ENCODE results near the gene PHEX.

The PHEX gene

DNA sequence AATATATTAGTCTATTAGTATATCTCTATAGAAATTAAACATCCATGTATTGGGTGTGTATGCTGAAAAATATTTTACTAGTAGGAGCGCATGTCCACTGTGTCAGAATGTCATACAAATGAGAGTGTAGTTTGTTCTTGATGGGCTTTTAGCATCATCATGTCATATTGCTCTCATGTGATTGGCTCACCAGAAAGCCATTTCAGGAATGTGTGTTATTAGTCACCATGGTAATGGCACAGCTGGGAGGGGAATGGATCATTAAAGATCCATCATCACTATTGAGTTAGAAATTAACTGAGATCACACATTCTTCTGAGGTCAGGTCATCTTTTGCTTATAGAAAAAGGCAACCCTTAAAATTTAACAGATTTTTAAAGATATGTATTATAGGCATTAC is 77.3 kb downstream of the PHEX start:
- FAIRE-seq = no peak

DNA sequence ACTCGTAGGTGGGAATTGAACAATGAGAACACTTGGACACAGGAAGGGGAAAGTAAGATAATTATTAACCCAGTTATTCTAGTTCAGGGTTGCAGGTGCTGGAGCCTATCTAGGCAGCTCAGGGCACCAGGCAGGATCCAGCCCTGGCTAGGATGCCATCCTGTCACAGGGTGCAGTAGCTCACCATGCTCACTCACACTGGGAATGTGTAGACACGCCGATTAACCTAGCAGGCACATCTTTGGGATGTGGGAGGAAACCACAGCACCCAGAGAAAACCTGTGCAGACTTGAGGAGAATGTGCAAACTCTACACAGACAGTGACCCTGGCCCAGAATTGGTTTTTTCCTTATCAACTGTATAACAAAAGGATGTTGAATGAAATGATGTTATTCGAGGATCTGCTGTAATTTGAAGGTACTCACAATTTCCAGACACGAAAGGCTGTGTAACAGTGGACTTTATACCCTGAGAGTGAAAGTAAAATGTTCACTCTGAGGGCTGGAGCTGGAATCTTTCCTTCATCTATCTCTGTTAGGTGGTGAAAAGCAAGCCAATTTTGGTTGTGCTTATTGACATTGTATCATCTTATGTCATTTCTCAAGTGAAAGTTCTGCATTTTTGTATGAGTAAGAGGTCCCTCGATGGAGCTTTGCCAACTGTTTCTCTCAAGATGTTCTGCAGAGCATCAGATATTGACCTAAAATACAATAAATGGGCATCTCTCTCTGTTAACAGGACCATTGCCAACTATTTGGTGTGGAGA is 78.8 kb downstream of the PHEX start:
- no peak for FAIRE-seq

DNA sequence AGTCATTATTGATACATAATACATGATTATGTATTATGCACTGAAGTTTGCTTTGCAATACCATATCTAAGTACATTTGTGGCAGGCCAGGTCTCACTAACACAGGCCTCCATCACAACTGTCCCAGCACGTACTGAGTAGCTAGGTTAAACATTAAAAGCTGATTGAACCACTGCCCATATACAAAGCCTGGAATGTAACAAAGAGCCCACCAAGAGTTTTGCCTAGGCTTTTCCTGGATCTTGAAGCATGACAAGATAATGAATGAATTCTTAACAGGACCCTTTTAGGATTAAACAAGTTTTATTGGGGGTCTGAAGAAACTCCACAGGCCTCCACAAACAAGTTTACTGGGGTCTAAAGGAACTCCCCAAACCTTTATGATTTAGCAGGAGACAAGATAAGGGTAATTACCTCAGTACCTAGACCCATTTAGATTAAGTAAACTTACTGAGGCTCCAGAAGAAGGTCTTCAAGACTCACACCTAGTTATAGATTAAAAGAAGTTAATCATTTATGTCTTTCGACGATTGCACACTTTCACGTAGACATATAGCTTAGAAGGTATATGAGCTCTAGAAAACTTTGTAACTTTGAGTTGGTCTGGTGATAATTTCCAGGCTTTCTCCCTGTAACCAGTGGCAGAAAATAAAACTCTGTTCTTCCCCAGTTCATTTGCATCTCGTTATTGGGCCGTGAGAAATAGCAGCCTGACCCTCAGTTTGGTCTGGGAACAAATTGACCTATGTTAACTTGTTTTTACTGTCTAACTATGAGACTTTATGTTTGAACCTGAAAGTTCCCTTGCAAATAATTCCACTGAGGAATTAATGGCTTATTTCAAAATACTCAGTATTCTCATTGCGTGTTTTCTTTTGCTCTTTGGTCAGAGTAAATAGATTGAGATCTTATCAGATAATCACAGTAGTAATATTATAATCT is 84.8 kb downstream of the PHEX start:
- no peak for FAIRE-seq

DNA sequence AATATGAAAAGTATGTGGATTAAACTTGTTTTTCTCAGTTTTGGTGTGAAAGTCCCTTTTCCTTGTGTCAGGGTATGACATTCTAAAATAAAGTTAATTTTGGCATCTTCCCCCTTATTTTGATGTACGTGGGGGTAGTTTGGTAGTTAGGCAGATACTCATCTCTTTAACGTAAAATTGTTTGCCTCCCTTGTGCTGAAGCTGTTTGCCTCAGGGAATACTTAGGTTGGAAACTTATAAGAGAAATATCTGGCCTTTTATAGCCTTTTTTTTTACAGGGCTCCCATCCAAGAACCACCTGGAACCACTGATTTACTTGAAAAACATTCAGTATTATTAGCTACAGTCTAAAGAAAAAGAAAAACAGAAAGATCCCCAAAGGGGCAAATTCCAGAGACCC is 85.5 kb downstream of the PHEX start:
- no peak for FAIRE-seq

DNA sequence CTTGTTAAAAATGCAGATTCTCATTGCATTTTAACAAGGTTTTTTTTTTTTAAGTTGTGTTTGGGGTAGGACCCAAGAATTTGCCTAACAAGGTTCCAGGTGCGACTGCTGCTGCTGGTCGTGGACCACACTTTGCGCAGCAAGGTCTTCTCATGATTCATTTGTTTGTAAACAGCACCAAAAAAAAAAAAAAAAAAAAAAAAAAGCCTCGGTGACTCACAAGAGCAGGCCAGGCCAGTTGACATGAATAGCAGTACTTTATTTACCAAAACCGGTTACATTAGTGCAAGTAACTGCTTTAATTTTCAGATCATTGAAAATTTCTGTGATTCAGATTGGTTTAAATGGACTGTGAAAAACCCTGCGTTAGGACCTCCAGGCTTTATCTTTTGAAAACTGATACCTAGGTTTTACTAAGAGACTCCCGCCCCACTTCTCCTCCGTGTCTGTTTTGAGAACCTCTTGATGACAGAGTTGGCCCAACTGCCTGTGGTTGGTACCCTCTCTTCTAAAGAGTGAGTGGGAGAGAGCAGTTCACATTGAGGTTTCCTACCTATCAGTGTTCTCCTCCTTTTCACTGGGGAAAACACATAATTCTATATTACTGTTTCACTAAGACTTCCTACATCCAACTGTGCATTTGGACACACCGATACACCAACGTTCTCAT is 86.2 kb downstream of the PHEX start:
- FAIRE-seq = no peak

DNA sequence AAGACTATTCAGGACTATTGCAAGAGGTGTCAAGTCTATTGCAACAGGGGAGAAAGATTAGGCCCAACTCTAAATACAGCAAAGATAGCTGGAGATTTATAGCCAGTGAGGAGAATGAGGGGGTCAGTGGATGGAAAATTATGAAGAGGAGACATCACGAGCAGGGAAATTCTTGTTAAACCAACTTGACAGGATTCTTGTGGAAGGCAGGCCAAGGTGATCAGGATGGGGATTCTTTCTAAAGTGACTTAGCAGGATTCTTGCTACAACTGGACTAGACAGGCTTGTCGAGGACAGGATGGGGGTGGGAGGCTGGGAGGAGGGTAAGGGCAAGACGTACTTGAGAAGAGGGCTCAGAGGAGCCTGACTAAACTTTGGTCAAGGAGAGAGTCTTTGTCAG is 89.0 kb downstream of the PHEX start:
- FAIRE-seq = no peak

DNA sequence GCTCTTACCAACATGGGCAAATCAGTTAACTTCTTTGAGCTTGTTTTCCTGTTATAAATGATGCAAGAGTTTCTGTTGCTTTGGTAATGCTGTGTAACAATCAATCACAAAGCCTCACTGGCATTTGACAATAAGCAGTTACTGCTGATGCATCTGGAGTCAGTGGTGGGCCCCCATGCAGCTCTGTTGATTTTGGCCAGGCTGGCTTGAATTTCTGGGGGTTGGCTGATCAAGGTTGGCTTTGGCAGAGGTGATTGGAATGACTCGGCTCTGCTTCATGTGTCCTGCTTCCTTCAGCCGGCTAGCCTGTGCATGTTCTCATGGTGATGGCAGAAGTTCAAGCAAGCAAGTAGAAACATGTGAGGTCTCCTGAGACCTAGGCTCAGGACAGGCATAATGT is 90.4 kb downstream of the PHEX start:
- FAIRE-seq = no peak

DNA sequence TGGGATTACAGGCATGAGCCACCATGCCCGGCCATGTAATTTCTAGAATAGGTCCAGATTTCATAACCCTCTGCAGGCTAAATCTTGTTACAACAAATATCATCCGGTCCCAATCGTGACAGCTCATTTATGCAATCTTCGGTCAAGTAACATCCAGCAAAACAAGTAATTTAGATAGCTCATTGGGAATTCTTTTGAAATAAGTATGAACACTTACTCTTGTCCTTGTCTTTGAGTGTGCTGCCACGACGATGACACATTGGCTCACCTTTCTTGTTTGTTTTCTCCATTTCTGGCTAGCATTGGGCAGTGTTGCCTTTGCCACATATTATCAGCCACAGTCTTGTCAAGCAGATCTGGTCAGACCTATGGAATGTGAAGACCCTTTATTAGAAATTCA is 92.0 kb downstream of the PHEX start:
- FAIRE-seq = no peak

DNA sequence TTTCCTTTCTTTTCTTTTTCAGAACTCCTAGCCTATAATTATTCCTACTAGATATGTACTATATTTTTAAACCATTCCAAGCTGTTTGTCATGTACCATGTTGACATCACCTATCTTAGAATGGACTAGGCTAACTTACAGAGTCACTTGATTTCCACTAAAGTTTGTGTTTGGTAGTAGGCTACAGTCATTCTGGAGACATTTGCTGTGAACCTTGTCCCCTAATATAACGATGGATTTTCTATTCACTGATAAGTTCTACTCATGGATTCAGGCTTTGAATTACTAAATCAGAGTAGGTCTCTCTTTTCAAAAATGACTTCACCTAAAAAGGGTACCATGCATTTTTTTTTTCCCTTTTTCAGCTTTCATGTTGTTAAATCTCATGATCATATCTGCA is 93.4 kb downstream of the PHEX start:
- FAIRE-seq = no peak

DNA sequence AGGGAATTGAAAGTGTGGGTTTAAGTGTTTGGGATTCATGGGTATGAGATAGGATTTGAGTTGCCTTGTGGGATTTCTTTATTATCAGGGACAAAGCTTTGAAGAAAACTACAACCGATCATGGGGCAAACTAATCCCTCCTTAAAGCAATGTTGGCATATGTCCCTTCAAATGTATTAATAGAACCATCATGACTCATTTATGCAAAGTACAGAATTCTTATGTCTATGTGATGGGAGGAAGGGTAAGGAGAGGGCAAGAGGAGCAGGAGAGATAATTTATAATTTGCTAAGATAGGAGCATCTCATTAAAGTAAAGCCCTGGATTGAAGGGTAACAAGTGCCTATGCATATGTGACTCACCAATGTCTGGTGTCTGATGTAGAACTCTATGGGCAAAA is 94.2 kb downstream of the PHEX start:
- FAIRE-seq = no peak

DNA sequence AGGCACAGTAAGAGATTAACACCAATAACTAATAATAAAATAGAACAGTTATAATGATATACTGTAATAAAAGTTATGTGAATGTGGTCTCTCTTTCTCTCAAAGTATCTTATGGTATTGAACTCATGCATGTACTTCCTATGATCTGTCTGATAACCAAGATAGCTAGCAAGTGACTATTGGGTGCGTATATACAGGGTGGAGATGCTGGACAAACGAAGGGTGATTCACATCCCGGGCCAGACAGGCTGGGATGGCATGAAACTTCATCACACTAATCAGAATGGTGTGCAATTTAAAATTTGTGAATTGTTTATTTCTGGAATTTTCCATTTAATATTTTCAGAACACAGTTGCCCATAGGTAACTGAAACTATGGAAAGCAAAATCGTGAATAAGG is 96.8 kb downstream of the PHEX start:
- no peak for FAIRE-seq

DNA sequence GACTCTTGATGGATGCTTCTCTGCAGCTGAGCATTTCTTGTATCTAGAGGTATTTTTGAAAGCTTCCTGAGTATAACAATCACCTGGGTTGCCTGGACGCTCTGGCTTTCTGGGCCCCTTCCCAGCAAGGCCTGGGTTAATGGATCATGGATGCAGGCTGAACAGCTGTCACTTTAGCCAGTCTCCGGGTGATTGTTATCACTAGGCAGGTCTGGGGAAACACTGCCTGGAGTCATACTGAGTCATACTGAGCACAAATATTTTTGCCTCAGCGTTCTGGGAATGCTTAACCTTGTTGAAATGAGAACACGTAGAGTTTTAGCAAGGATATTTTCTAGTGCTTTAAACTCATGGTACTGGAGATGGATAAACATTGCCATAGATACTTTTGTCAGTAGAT is 102.6 kb downstream of the PHEX start:
- FAIRE-seq = no peak

DNA sequence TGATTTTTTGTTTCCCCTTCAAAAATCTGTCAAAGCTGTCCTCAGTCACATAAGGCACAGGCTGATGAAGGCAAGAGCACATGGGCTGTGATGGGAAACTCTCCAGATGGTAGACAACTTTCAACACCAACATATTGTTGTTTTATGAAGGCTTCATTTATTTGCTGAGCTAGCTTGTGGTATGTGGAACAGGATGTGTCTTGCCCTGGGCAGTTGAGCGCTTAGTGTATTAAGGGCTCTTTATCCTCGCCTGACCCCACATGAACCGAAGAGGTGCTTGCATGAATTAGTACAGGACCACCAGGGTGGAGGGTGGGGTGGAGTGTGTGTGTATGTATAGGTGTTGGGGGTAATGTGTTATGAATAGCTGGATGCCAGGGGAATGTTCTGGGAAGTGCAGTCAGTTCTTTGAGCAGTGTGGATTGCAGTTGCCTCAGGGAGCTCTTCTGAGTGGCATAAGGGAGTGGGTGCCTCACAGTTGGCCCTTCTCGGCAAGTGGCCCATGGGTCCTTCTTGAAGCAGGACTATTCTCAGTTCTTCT is 103.1 kb downstream of the PHEX start:
- FAIRE-seq = no peak

DNA sequence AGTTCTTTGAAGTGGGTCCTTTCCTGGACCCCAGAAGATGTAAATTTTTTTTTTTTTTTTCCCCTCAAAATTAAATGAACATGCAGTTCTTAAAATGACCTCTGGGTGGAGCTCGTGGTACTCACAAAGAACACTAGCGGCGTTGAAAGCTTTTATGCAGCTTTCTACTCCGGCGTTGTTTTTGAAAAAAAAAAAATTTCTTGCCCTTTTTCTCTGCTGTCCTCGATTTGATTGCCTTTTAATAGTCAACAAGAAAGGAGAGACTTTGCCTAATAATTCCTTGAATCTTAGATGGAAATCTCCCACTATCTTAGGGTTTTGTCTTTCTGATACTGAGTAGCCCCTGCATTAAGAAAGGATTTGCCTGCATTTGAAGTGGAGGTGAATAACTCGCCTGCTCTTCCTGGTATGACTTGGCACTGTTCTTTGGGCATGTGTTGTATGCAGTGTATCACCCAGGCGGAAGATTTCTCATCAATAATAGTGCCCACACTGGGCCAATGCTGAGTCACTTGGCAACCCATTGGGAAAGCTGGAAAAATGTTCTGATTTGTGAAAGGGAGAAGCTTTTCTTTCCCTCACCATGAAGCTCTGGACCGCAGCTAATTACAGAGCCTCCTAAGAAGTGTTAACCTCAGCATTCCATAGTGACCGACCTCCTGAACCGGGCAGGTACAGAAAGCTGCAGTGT is 104.0 kb downstream of the PHEX start:
- peak; percentile 58 for FAIRE-seq

DNA sequence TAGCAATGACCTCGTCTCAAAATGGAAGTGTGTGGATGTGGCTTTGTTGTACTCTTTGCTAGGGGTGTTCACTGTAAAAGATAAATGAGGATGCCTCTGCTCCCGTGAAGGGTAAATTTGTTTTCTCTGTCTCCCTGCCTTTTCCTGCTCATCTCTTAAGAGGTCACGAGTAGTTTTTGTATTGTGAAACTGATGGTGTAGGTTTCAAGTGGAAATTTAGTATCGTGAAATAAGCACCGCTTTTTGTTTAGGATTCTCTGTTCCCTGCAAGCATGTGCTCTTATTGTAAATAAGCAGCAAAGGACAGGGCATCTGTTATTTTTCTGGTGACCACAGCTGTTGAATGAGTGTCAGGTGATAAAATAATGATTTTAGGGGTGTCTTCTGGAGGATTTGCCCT is 104.6 kb downstream of the PHEX start:
- peak; percentile 51 for FAIRE-seq

DNA sequence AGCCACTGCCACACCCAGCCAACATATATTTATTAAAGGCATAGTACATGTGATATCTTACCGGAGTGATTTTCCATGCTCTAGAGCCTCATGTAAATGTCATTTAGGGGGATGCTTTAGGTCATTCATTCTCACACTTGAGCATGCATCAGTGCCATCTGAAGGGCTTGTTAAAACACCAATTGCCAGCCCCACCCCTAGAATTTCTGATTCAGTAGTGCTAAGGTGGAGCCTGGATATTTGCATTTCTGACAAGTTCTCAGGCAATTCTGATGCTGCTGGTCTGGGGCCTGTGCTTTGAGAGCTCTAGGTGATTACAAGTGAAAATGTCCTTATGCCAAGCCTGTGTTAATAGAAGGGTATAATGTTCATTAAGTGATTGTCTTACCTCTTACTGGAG is 107.7 kb downstream of the PHEX start:
- FAIRE-seq = no peak

DNA sequence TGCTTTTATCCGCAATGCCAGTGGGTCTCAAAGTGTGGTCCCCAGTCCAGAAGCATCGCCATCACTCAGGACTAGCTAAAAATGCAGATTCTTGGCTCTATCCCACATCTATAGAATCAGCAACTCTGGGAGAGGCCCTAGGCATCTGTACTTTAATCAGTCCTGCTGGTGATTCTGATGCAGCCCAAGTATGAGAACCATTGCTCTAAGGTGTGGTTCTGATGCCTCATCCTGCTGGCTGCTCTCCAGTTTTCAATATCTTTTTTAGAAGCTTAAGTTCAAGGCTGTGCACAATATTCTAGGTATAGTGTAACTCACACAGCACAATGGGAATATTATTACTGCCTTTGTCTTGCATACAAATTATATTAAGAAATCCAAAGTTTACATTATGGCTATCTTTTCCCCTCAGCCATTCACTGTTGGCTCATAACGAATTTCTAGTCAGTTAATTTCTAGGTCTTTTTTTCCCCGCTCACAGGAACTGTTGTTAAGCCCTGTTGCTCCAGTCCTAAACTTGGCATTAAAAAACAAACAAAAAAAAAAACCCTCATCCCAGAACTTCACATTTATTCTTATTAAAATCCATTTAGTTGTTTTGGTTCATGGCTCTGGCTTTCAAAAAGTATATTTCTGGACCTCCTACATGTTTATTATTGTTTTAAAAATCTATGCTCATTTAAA is 109.1 kb downstream of the PHEX start:
- no peak for FAIRE-seq

DNA sequence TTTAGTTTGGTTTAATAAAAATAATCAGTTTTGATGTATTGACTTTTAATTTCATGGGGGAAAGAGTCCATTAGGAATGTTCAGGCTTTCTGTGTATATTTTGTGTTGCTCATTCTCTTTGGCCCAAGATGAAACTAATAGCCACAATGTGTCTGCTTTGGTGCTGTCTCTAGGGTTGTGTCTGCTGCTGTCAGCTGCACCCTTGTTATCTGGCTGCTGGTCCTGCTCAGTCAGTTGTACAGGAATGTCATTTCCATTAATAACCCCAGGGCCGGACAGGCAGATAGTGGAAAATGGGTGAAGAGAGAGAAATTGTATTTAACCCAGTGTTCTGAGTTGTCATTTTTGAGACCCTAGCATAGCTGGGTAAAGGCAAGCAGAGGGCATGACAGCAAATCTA is 115.1 kb downstream of the PHEX start:
- FAIRE-seq = no peak

DNA sequence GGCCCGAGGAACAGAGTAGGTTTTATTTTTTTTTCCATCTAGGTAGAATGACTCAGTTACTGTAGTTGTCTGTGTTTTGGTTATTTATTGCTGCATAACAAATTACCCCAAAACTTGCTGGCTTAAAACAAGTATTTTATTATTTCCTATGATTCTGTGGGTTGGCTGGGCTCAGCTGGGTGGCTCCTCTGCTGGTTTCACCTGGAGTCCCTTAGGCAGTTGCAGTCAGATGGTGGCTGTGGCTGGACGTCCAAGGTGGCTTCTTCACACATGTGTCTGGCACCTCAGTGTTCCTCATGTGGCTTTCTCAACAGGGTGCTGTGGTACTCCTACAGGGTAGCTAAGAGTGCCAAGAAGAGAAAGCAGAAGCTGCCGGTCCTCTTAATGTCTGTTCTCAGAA is 115.8 kb downstream of the PHEX start:
- FAIRE-seq = no peak

DNA sequence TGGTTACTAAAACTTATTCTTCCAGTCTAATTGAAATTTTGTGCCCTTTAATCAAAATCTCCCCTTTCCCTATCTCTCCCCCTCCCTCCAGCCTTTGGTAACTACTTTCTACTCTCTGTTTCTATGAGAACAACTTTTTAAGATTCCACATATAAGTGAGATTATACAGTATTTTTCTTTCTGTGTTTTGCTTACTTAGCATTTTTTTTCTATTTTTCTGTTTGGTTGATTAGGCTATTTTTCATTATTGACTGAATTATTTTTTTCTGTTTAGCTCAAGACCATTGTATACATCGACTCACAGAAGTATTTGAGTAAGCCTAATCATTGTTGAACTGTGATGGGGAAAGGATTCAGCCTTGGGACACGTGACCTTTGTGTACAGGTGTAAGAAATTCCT is 116.4 kb downstream of the PHEX start:
- FAIRE-seq = no peak

DNA sequence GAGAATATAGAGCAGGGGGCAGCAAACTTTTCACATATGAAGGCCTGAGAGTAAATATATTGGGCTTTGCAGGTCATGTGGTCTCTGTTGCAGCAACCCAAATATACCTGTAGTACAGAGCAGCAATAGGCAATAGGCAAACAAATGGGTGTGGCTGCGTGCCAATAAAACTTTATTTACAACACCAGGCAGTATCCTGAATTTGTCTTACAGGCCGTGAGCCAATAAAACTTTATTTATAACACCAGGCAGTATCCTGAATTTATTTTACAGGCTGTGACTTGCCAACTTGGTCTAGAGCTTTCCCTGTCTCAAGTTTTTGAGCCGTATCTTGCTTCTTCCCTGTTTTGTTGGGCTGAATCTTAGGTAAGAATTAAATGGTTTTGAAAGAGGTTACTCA is 118.2 kb downstream of the PHEX start:
- FAIRE-seq = no peak

DNA sequence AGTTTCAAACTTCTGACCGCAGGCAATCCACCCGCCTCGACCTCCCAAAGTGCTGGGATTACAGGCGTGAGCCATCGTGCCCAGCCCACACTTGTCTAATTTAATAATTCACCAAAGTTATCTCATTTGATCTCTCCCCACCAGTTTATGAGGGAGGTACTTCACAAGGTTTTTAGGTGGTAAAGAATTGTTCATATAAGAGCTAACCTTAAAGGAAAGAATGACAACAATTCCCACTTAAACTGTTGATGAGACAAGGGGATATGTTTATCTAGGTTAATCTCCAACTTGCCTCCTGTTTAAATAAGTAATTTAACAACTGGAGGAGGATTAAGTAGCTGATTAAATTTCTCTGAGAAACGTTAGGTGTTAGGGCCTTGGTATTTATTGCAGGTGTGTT is 123.0 kb downstream of the PHEX start:
- FAIRE-seq = no peak

Data from endometrium (tissue), 2 donors.